RWPE1 (cell line): ENCODE data around the gene CPAMD8.

Source experiments
- CTCF ChIA-PET: fragments of 350-600 bp; sonication (Branson Sonifier 250); formaldehyde crosslinking; extraction: SDS; loops from one replicate; lab custom pipeline; 2021; lab: Yijun Ruan, JAX
- POLR2A ChIA-PET: fragments of 400-600 bp; formaldehyde crosslinking; extraction: SDS; loops from one replicate; lab custom pipeline; 2020; ENCODE audit warnings: antibody characterized with exemption; ENCODE audit not compliant: low non-redundant PET; lab: Yijun Ruan, JAX
- DNase-seq: peaks from one replicate; pipeline ENCODE4 v3.0.0; 2012; ENCODE audit warnings: low spot score
- H3K27ac ChIP-seq: fragments of 450-650 bp; 2 replicates; pipeline ENCODE4 v1.5.1; 2017
- CTCF ChIP-seq: fragments of 450-650 bp; conservative IDR thresholded peaks from 2 replicates; pipeline ENCODE4 v1.5.1; 2017; ENCODE audit warnings: low read depth, mild to moderate bottlenecking

Gene CPAMD8

GRCh38 chr19:16928916-16929315 is 97.7 kb downstream of the CPAMD8 start:
- TF ChIP-seq CTCF: no peak
- ChIA-PET POLR2A (no interaction called here), CTCF (interaction anchor here (0.8 kb wide), 1 partner anchor 21 kb away, joined by 3 read pairs; no protein-coding TSS in a partner anchor)
- no peak for DNase-seq
- no peak overlapping the region for H3K27ac ChIP-seq

GRCh38 chr19:16928351-16928750 is 98.3 kb downstream of the CPAMD8 start:
- no peak for TF ChIP-seq CTCF
- ChIA-PET POLR2A (no interaction called here), CTCF (no interaction called here)
- no peak for DNase-seq
- H3K27ac ChIP-seq: no peak overlapping the region

GRCh38 chr19:16927883-16928282 is 98.7 kb downstream of the CPAMD8 start:
- TF ChIP-seq CTCF: no peak
- CTCF ChIA-PET: no interaction called here
- no peak overlapping the region for H3K27ac ChIP-seq
- DNase-seq: no peak
- POLR2A ChIA-PET: no interaction called here

GRCh38 chr19:16922949-16923348 is 103.7 kb downstream of the CPAMD8 start:
- ChIA-PET POLR2A (no interaction called here), CTCF (no interaction called here)
- DNase-seq: no peak
- H3K27ac ChIP-seq: no peak overlapping the region
- TF ChIP-seq CTCF: no peak

- ChIA-PET CTCF (no interaction called here), POLR2A (no interaction called here)
- TF ChIP-seq CTCF: no peak
- H3K27ac ChIP-seq: no peak overlapping the region
- no peak for DNase-seq
These were observed 104.0 kb downstream of the CPAMD8 start for GRCh38 chr19:16922592-16922934.

GRCh38 chr19:16921766-16922591 is 104.6 kb downstream of the CPAMD8 start:
- POLR2A ChIA-PET: no interaction called here
- H3K27ac ChIP-seq: peak overlapping the region; percentile 74
- CTCF ChIA-PET: interaction anchor here (0.6 to 1.1 kb wide), 2 partner anchors 131 to 1029 kb away, joined by 3 read pairs; no protein-coding TSS in a partner anchor
- TF ChIP-seq CTCF: no peak
- no peak for DNase-seq
